IPS DF 4.7 (cell line): ENCODE measurements around the gene HOXB2.
"Not testable (repeated sequence)": the region's sequence is repeated elsewhere in the genome, so short reads cannot be mapped to it uniquely, and the experiment has no call there.

Experiments used
- DNase-seq: peaks from one replicate; pipeline ENCODE4 v3.0.0-alpha.2; 2013; ENCODE audit warnings: low spot score; ENCODE audit errors: extremely low read depth

The HOXB2 gene

DNA sequence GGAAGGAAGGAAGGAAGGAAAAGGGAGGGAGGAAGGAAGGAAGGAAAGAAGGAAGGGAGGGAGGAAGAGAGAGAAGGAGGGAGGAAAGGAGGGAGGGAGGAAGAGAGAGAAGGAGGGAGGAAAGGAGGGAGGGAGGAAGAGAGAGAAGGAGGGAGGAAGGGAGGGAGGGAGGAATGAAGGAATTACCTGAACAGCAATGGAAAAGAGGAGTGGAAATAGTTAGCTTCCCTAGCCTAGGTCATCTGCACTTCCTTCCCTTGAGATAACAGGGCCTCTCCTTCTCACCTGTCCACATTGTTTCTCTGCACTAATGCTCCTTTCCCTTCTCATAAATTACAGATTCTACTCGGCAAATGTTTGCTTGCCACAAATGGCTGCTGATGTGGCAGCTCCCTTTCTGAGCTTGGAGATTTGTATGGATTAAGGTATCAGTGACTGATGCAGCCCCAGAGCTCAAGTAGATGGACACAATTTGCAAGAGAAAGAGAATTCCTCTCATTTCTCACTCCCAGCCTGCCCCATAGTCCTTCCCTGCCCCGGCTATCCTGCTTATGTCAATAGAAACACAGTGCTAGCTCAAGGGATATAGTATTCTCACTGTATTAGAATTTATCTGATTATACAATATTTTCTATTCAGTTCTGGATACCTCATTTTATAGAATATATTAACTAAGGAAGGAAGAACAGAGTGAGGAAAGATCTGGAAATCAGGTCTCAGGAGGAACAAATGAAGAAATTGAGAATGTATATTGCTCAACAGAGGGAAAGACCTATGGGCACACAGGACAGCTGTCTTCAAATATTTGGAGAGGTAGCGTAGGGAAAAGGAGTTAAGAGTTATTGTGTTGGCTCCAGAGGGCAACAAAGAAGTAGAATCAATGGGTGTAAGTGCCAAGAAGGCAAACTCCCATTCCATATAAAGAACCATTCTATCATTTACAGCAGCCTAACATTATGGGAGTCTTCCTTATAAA is 28.7 kb downstream of the HOXB2 start:
- no peak for DNase-seq

DNA sequence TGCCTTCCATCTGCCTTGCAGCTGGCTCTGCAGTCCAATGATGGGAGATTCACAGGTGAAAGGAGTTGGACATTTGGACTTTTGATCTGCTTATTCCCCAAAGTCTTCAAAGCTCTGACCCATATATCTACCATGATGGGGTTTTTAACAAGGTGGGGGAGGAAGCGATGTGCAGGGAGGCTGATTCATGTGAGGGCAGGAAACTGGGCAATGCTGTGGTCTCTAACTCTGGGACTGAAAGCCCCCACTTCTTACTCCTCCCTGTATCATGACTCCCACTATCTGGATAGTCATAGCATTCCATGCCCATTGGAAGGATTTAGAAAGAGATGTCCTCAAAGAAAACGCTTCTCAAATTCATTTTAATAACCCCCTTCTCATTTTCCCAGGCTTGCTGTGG is 30.4 kb downstream of the HOXB2 start:
- DNase-seq = no peak

DNA sequence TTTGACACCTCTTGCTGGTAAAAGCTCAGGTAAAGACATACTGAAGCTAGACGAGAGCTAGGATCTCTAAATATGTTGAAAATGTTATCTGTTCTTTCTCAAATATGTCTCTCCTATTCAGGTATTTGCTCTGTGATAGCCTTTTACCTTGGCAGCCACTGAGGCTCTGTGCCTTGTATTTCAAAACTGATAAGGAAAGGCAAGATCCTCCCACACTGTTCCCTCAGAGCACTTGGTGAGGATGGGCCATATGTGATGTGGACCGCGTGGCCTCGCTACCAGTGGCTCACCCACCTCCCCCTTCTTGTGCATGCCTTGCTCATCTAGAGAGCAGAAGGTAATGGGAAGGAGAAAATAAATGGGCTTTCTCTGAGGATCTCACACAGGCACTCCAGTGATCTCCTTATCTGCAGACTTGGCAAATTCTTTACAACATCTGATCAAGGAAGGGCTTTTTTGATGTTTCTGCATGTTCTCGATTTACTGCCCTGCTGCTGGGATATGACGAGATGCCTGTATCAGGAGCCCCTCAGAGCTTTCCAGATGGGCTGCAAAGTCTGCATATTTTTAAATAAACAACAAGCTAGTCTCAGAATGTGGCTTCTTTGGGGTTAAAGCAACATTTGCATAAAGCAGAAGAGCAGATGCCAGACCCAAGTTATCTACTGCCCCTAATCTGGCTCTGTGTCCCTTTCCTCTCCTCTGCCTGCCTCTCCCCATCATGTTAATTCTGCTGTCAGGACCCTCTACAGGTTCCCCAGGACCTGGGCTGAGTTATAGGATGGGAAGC is 31.0 kb downstream of the HOXB2 start:
- no peak for DNase-seq

DNA sequence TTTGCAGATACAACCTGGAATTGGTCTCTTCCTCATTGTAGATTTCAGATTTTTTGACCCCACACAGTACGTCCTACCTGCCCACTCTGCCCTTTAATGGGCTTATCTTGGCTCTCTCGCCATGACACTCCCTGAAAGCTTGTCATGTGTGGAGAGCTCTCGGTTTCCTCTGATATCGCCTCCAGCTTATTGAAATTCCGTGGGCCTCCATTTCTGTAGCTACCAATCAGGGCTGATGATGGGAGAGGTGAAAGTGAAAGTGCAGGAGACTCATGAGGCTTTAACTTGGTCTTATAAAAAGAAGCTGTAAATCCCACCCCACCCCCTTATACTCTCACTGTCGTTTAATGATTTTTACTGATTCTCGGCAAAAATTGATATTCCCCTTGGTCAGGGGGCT is 31.8 kb downstream of the HOXB2 start:
- no peak for DNase-seq

DNA sequence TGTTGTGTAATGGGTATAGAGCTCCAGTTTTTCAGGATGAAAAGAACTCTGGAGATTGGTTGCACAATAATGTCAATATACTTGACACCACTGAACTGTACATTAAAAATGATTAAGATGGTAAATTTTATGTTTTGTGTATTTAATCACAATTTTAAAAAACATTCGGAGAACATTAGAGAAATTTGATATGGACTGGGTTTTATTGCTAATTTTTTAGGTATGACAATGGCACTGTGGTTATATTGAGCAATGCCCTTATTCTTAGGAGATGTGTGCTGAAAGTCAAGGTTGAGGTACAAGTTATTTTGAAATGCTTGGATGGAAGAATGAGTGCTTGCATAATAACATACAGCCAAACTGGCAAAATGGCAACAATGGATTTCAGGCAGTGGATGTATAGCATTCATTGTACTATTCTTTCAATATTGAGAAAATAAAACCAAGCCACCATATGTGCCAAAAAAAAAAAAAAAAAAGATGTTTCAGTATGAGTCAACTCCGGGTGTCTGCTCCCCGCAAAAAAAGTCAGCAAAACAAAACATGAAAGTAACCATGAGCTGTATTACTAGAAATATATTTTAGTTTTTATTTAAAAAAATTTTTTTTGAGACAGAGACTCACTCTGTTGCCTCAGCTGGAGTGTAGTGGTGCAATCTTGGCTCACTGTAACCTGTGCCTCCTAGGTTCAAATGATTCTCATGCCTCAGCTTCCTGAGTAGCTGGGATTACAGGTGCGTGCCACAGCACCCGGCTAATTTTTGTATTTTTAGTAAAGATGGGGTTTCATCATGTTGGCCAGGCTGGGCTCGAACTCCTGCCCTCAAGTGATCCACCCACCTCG is 33.9 kb downstream of the HOXB2 start:
- DNase-seq = no peak

GRCh38 chr17:48510381-48510760 is 34.5 kb downstream of the HOXB2 start:
- DNase-seq = no peak

- DNase-seq = not testable (repeated sequence)
Measured at GRCh38 chr17:48509708-48510107, 35.2 kb downstream of the HOXB2 start.

DNA sequence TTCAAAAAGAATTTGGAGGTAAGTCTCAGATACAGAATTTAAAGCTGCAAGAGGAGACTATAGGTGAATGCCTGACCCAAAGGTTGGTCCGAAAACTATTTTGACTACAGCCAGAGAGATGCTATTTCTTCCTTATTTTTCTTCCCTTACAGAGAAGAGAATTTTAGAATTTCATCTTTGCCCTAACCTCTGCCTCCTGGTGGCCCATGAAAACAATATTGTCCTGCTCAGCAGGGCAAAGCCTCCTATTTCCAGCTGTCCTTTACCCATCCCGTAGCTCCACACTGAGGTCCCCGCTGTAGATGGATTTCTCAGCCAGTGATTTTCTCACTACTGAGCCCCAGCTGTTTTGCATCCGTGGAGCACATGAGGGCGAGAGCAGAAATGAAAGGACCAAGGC is 38.7 kb downstream of the HOXB2 start:
- DNase-seq = no peak

- no peak for DNase-seq
Measured at GRCh38 chr17:48505788-48506187, 39.1 kb downstream of the HOXB2 start.

- no peak for DNase-seq
Measured at GRCh38 chr17:48504953-48505352, 40.0 kb downstream of the HOXB2 start.

DNA sequence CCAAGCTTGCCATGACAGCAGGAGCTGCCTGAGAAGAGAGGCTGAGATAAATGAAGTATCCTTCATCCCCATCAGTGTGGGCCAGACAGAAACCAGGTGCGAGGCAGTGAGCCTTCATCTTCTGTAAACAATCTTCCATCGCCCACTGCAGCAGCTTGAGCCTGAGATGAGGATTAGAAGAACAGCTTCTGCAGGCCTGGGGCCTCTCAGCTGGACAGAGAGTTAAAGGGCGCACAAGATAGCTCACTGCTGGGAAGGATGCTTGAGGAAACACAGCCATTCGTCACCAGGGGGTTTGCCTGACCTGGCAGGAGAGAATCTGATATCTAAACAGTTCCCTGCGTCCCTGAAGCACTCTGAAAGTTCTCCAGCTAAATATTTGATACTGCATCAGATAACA is 41.2 kb downstream of the HOXB2 start:
- DNase-seq = no peak

DNA sequence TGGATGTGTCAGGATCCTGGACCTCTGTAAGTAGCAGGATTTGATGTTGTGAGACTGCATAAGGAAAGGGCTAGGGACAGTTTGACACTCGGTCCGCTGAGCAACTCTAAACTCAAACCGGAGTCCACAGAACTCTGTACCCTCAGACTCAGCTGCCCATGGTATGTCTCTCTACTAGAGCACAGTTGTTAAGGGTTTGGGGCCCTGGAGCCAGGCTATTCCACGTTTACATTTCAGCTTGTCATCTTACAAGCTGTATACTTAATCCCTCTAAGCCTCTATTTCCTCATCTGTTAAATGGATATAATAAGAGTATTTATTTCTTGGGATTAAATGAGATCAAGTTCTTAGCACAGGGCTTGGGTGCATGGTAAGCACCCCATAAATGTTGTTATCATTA is 42.0 kb downstream of the HOXB2 start:
- no peak for DNase-seq

GRCh38 chr17:48502312-48502711 is 42.6 kb downstream of the HOXB2 start:
- DNase-seq = no peak

DNA sequence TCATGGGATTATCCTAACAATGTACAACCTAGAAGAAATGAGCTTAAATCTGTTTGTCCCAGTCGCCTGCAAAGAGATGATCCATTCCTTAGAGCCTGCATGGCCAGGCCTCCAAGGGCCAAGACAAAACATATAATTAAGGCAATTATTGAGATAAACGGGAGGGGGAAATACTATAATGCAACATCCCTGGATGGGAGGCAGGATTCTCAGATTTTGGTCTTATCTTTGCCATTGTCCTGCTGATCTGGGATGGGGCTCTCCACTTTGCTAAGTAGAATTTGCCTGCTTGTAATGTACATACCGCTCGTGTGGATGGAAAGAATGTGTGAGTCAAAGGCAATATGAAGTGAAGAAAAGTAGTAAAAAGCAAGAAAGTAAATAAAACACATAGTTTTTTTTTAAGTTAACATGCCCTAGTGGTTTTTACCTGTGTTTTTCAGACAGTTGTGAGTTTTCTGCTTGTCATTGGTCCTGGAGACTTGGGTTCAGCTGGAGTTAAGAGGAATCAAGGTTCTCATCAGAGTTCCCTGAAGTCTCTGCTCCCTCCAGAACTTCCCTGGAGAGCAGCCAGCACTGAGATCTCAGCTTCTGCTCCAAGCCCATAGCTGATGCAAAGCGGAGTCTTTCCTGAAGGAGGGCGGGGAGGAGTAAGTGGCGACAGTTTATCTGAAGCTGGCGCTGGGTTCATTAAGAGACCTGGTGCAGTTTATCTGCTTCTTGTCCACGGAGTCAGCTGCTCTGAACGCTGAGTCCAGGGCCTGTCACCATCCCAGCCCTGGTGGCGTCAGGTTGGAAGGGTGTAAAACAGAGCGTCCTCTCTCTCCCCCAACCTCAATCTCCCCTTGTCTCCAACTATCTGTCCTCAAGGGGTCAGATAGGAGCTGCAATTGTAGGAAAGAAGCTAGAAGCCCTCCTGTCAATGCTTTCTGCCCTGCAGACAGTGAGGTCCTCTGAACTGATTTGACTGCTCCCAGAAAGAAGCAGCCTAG is 44.2 kb downstream of the HOXB2 start:
- DNase-seq = no peak

GRCh38 chr17:48499735-48500434 is 45.0 kb downstream of the HOXB2 start:
- no peak for DNase-seq

DNA sequence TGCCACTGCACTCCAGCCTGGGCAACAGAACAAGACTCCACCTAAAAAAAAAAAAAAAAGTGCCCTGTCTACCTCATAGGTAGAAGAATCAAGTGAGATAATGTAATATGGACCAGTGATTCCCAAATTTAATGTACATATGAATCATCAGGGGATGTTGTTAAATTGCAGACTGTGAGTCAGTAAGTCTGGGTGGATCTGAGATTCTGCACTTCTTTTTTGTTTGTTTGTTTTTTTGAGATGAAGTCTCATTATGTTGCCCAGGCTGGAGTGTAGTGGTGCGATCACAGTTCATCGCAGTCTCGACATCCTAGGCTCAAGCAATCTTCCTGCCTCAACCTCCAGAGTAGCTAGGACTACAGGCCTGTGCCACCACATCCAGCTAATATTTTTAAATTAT is 45.7 kb downstream of the HOXB2 start:
- DNase-seq = no peak

GRCh38 chr17:48498164-48498850 is 46.6 kb downstream of the HOXB2 start:
- no peak for DNase-seq

DNA sequence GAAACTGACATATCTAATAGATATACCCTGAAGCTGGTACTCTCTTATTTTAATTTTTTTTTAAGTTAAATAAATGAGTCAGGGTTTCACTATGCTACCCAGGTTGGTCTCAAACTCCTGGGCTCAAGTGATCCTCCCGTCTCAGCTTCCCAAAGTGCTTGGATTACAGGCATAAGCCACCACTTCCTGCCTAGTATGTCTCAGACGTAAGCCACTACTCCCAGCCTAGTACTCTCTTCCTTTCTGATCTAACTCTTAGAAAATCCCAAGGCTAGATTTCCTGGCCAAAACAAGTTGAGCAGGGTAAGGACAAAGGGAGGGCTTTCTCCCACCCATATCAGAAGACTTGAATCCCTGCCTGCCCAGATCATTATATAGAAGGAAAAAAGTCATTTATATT is 47.8 kb downstream of the HOXB2 start:
- no peak for DNase-seq

GRCh38 chr17:48494335-48494734 is 50.6 kb downstream of the HOXB2 start:
- DNase-seq = no peak
